ENCODE results near the gene SLC25A25.

Gene SLC25A25

DNA sequence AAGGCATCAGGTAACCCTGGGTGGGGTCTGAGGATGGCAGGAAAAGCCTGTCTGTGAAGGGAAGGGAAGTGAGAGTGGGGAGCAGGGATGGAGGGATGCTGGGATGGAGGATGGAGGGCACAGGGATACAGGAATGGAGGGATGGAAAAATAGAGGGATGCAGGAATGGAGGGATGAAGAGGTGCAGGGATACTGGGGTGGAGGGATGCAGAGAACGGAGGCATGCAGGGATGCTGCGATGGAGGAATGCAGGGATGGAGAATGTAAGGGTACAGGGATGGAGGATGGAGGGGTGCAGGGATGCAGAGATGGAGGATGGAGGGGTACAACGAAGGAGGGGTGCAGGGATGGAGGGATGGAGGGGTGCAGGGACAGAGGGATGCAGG is 50.4 kb downstream of the SLC25A25 start:
- TF ChIP-seq, protein P1, sequence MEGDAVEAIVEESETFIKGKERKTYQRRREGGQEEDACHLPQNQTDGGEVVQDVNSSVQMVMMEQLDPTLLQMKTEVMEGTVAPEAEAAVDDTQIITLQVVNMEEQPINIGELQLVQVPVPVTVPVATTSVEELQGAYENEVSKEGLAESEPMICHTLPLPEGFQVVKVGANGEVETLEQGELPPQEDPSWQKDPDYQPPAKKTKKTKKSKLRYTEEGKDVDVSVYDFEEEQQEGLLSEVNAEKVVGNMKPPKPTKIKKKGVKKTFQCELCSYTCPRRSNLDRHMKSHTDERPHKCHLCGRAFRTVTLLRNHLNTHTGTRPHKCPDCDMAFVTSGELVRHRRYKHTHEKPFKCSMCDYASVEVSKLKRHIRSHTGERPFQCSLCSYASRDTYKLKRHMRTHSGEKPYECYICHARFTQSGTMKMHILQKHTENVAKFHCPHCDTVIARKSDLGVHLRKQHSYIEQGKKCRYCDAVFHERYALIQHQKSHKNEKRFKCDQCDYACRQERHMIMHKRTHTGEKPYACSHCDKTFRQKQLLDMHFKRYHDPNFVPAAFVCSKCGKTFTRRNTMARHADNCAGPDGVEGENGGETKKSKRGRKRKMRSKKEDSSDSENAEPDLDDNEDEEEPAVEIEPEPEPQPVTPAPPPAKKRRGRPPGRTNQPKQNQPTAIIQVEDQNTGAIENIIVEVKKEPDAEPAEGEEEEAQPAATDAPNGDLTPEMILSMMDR (IDR thresholded peaks at IDR 0.05; ENCODE audit: insufficient read depth, low read depth, low read length, missing control alignments): no peak
- no peak for DNase-seq (ENCODE audit: low read depth)
- no peak overlapping the region for H3K4me3 ChIP-seq (ENCODE audit: low read depth, low read length)

DNA sequence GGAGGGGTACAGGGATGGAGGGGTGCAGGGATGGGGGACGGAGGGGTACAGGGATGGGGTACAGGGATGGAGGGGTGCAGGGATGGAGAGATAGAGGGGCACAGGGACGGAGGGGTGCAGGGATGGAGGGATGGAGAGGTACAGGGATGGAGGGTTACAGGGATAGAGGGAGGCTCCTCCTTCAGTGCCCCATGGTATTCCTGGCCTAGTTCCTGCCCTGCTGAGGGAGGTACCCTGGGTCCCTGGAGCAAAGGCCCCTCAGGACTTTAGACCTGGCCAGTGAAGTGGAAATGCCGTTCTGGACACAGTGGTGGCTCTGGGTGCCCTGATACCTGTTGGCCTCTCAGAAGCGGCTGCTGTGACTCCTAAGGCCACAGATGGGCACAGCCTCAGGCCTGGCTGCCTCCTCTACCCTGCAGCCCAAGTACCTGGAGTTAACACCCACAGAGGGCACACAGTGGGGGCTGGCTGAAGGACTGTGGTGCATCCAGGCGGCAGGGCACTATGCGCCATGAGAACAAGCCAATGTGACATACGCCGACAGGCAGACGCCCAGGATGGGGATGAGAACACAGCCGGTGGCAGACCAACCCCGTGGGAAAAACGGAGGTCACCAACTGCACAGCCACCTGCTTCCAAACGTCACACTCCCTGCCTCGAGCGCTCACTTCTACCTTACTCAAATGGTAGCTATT is 51.1 kb downstream of the SLC25A25 start:
- TF ChIP-seq, protein P1 (IDR thresholded peaks at IDR 0.05; ENCODE audit: insufficient read depth, low read depth, low read length, missing control alignments): no peak
- no peak for DNase-seq (ENCODE audit: low read depth)
- H3K4me3 ChIP-seq (ENCODE audit: low read depth, low read length): no peak overlapping the region

DNA sequence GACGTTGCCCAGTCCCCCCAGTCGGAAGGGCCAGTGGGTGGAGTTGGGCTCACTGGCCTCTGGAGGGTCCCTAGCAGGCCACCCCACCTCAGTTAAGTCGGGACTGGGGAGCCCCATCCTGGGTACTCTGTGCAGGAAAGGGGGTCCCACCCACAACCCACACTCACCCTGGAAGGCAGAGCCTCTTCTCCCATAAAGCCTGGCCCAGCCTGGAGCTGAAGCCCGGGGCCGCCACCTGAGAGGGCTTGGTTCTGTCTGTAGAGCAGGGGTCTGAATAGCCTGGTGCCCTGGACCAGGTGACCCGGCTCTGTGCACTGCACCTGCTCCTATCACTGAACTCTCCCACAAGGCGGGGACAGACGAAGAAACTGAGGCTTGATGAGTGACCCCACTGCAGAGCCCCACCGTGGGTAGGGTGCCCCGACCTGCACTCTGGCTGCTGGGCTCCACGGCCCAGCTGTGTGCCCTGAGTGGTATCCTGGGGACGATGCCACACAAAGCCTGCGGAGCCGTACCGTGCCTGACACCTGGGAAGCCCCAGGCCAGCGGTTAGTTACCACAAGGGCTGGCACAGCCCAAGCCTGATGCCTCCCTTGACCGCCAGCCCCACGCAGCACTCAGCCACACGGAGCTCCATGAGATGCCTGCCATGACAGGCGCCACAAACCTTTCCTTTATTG is 52.2 kb downstream of the SLC25A25 start:
- TF ChIP-seq, protein P1 (IDR thresholded peaks at IDR 0.05; ENCODE audit: insufficient read depth, low read depth, low read length, missing control alignments): no peak
- no peak overlapping the region for H3K4me3 ChIP-seq (ENCODE audit: low read depth, low read length)
- no peak for DNase-seq (ENCODE audit: low read depth)

DNA sequence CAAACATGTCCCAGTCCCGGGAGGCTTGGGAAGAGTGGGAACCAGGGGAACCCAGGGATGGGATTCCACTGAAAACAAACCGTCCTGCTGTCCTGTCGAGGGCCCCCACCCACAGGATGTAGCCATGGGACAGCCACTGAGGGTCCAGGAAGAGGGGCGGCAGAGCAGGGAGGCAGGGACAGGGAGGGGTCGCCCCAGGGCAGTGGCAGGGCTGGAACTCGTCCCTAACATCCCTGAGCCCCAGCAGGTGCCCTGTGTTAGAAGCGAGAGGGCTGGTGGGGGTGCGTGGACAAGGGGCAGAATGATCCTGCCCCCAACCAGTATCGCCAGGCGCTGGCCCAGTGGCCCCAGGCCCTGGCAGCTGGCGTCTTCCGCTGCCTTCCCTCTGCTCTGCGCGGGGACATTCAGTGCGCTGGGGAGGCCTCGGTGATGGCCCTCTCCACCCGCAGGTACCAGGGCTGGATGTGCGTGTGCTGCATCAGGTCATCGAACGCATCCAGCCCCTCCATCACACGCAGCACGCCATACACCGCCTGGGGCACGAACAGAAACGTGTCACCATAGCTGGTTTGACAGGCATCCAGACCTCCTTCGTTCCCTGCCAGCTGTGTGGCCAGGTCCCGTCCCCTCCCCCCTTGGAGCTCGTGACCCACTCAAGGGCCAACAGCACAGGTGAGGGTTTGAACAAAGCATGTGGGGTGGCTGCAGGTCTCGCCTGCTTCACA is 52.9 kb downstream of the SLC25A25 start:
- TF ChIP-seq, protein P1 (IDR thresholded peaks at IDR 0.05; ENCODE audit: insufficient read depth, low read depth, low read length, missing control alignments): no peak
- no peak for DNase-seq (ENCODE audit: low read depth)
- H3K4me3 ChIP-seq (ENCODE audit: low read depth, low read length): no peak overlapping the region

DNA sequence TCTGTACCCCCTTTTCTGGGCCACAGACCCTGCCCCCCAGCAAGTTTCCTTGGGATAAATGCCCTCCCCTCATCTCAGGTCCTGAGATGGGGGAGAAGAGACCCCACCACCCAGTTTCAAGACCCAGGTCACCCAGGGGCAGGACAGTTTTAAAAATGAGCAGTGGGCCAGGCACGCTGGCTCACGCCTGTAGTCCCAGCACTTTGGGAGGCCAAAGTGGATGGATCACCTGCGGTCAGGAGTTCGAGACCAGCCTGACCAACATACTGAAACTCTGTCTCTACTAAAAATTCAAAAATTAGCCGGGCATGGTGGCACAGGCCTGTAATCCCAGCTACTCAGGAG is 53.4 kb downstream of the SLC25A25 start:
- DNase-seq (ENCODE audit: low read depth): no peak
- TF ChIP-seq, protein P1 (IDR thresholded peaks at IDR 0.05; ENCODE audit: insufficient read depth, low read depth, low read length, missing control alignments): no peak
- H3K4me3 ChIP-seq (ENCODE audit: low read depth, low read length): no peak overlapping the region

DNA sequence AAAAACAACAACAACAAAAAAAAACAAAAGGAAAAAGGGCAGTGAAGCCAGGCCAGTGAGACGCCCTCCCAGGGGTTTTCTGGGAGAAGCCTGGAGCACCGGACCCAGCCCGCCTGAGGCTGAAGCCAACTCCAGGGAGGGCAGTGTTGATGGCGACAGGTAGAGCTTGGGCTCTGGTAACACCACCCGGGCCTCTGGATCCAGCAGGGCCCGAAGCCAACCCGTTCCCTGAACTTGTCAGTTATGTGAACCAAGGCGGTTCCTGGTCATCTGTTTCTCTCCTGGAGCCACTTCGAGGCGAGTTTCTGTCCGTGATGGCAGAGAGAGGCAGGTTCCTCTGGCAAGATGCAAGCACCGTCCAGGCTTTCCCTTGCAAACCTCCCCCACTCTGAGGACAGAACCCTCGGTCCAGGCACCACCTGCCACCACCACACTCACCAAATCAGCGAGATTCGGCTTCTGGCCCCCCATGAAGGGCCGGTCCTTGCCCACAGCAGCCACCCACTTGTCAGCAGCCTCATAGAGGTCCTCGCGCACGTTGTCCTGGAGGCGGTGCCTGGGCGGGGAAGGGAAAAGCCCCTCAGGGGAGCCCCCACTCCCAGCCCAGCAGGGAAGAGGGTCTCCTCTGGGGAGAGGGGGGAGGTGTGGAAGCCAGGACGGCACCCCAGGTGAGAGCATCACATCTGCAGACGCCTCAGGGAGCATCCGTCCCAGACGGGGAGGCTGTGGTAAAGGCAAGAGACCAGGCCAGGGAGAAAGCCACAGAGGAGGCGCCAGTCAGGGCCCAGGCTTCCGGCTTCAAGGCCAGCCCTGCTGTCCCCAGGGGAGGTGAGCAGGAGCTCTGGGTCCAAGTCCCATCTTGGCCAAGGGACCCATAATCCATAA is 54.1 kb downstream of the SLC25A25 start:
- TF ChIP-seq, protein P1 (IDR thresholded peaks at IDR 0.05; ENCODE audit: insufficient read depth, low read depth, low read length, missing control alignments): no peak
- no peak for DNase-seq (ENCODE audit: low read depth)
- no peak overlapping the region for H3K4me3 ChIP-seq (ENCODE audit: low read depth, low read length)

Measured in GM12865 (cell line).